ENCODE results near the gene GANAB. TPM values are rescaled to one million over a fixed set of nuclear protein-coding genes. Genes with fewer than 3 reads are reported as not detected.

The GANAB gene
- total and polyA plus RNA-seq, 3 donors from 2014 or later, result 152 to 219 (median 190) TPM

- H3K36me3 ChIP-seq (ENCODE audit: low read depth, missing control alignments), result no peaks in the 10 kb centered on the region
- H3K27ac ChIP-seq, result peak overlapping the region; percentile 85 to 94
- TF ChIP-seq CTCF (IDR thresholded peaks at IDR 0.05), result peak in 1 of 3 experiments; percentile 4
- TF ChIP-seq POLR2A (IDR thresholded peaks at IDR 0.05), result no peak
- no peaks in the 10 kb centered on the region for H3K9me3 ChIP-seq
- no peaks in the 10 kb centered on the region for H3K27me3 ChIP-seq
- H3K4me1 ChIP-seq, result peaks cover 24% of the 10 kb centered on the region
- WGBS, 2 donors, result 0 to 1% methylated on average over 28 to 34 of the region's 34 CpGs
- intact Hi-C loops (cut with DNase I; ENCODE audit: low total_unique reads), result no loop called here
- peak; percentile 69 for DNase-seq
- H3K4me3 ChIP-seq, result peak overlapping the region; percentile 75 to 88
Measured at GRCh38 chr11:62611705-62612365, 34.6 kb downstream of the GANAB start.

DNA sequence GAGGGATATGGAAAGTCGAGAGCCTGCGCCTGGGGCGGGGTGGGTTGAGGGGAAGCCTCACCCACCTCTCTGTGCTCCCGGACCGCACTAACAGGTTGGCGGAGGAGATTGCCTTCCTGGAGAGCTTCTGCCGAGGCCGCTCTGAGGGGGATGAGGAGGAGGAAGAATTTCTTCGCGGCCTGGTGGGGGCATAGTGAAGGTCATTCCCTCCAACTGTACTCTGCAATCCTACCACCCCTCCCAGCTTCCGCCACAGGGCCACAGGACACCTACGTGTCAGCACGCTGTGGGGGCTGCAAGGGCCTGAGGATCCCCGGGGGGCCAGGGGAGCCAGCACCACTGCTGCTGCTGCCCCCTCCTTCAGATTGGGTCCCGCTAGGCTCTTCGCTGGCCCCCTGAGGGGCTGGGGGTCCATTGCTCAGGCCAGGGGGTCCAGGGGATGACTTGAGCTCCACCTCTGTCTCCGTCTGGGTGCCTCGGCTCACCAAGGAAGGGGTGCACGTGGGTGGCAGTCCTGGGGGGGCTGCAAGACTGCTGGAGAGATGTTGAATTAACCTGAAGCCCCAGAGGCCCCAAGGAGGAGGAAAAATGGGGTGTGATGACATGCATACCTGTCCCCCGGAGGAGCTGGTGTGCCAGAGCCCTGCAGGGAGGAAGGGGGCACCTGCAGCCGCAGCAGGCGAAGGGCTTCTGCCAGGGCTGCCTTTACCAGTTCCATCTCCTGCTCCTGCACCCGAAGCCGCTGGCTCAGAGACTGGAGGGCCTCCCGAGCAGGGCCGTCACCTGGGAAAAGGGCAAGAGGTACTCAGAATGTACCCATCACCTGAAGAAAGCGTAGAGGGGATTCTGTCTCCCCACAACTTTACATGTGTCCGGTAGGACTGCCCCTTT, 35.4 kb downstream of the GANAB start:
- peak overlapping the region; percentile 85 to 94 for H3K27ac ChIP-seq
- no peaks in the 10 kb centered on the region for H3K36me3 ChIP-seq (ENCODE audit: low read depth, missing control alignments)
- 34 to 47% methylated on average over 25 to 28 of the region's 28 CpGs for WGBS, 2 donors
- peaks cover 24% of the 10 kb centered on the region for H3K4me1 ChIP-seq
- peak overlapping the region; percentile 75 to 88 for H3K4me3 ChIP-seq
- H3K27me3 ChIP-seq, result no peaks in the 10 kb centered on the region
- DNase-seq, result no peak
- intact Hi-C loops (cut with DNase I; ENCODE audit: low total_unique reads), result no loop called here
- no peaks in the 10 kb centered on the region for H3K9me3 ChIP-seq
- no peak for TF ChIP-seq POLR2A (IDR thresholded peaks at IDR 0.05)
- TF ChIP-seq CTCF (IDR thresholded peaks at IDR 0.05), result no peak

DNA sequence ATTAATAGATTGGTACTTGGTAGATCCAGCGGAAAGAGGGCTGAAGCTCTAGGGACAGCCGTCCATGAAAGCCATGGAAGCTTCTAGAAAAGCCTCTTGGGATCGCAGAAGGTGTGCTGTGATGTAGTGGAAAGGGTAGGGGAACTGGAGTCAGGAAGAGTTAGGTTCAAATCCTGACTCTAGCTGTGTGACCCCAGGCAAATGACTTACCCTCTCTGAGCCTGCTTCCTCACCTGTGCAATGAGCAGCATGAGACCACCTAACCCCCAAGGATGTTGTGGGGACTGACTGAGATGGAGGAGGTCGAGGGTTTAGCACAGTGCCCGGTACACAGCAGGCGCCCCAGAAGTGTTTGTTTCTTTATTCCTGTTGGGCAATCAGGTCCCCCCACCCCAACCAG, 36.0 kb downstream of the GANAB start:
- Histone ChIP-seq H3K4me3 (no peak overlapping the region), H3K27me3 (no peaks in the 10 kb centered on the region), H3K36me3 (ENCODE audit: low read depth, missing control alignments) (no peaks in the 10 kb centered on the region), H3K4me1 (peaks cover 24% of the 10 kb centered on the region), H3K9me3 (no peaks in the 10 kb centered on the region), H3K27ac (peak overlapping the region in 1 of 2 donors; percentile 94)
- intact Hi-C loops (cut with DNase I; ENCODE audit: low total_unique reads), result no loop called here
- WGBS, 2 donors, result 67 to 75% methylated on average over 6 of the region's 6 CpGs
- TF ChIP-seq POLR2A (IDR thresholded peaks at IDR 0.05) (no peak), CTCF (IDR thresholded peaks at IDR 0.05) (no peak)
- no peak for DNase-seq

DNA sequence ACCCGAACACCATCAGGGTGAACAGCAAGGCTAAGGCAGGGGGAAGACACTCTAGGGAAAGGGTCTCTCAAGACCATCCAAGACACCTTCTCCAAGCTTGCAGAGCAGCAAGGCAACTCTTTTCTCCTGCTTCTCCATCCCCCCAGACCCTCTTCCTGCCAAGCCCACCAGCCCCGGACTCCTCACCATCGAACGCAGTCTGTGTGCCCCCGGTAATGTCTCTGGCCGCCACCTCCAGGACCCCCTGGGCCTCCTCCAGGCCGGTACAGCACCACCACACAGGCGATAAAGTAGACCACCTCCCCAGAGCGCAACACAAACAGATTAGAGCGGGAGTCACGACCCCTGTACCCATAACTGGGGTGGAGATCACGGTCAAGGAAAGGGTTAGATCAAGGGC, 37.6 kb downstream of the GANAB start:
- Histone ChIP-seq H3K4me3 (no peak overlapping the region), H3K4me1 (peaks cover 29% of the 10 kb centered on the region), H3K36me3 (ENCODE audit: low read depth, missing control alignments) (no peaks in the 10 kb centered on the region), H3K27ac (no peak overlapping the region), H3K9me3 (no peaks in the 10 kb centered on the region), H3K27me3 (no peaks in the 10 kb centered on the region)
- no peak for DNase-seq
- no peak for TF ChIP-seq CTCF (IDR thresholded peaks at IDR 0.05)
- TF ChIP-seq POLR2A (IDR thresholded peaks at IDR 0.05), result no peak
- WGBS, 2 donors, result 88 to 92% methylated on average over 12 of the region's 12 CpGs
- intact Hi-C loops (cut with DNase I; ENCODE audit: low total_unique reads), result no loop called here

Data from testis (tissue), 3 donors.